ENCODE measurements around the gene SARDH.

Gene SARDH

GRCh38 chr9:133780404-133780945, 42.3 kb upstream of the SARDH start:
- ChIA-PET CTCF (interaction anchor here (0.7 to 7.5 kb wide), 4 partner anchors 190 to 1633 kb away, joined by 3 to 102 read pairs (median 4); no protein-coding TSS in a partner anchor), POLR2A (ENCODE audit: low non-redundant PET) (no interaction called here)
- no peak for DNase-seq (ENCODE audit: low spot score)
- TF ChIP-seq, protein P1, sequence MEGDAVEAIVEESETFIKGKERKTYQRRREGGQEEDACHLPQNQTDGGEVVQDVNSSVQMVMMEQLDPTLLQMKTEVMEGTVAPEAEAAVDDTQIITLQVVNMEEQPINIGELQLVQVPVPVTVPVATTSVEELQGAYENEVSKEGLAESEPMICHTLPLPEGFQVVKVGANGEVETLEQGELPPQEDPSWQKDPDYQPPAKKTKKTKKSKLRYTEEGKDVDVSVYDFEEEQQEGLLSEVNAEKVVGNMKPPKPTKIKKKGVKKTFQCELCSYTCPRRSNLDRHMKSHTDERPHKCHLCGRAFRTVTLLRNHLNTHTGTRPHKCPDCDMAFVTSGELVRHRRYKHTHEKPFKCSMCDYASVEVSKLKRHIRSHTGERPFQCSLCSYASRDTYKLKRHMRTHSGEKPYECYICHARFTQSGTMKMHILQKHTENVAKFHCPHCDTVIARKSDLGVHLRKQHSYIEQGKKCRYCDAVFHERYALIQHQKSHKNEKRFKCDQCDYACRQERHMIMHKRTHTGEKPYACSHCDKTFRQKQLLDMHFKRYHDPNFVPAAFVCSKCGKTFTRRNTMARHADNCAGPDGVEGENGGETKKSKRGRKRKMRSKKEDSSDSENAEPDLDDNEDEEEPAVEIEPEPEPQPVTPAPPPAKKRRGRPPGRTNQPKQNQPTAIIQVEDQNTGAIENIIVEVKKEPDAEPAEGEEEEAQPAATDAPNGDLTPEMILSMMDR (conservative IDR thresholded peaks at IDR 0.05; ENCODE audit: low read depth), result no peak
- H3K27ac ChIP-seq, result peak overlapping the region; percentile 15

DNA sequence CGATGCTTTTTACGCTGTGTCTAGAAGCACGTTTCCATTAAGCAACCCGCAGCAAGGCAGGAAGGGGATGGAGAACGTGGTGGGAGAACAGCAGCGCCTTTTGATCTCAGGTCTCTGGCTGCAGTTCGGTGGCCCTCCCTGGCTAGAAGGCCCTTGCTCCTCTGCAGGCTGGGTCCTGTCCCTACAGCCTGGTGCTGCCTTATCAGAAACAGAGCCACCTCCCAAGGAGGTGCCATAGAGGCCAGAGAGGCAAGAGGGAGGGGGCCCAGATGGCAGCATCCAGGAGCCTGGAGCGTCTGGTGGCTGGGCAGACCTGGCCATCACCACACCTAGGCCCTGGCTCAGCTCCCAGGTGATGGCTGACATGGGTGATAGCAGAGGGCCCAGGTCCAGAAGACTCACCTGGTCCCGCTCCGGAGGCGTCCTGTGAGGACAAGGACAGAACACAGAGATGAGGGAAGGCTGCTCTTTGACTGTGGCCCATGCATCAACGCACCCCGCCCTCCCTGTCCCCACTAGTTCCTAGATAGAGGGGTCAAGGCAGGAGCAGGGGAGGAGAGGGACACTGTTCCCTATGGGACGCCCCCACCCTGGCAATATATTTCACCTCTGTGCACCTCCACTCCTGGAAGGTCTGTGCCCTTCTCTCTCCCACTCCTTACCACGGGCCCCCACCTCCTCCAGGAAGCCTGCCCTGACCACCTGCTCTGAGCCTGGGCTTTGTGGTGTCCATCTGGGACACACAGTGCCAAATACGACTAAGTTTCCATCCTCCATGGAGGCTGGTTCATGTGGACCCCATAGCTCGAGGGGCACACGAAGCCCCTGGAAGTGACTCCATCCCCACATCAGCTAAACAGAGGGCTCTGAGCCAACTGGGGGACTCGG, 41.6 kb upstream of the SARDH start:
- H3K27ac ChIP-seq, result peak overlapping the region; percentile 15

DNA sequence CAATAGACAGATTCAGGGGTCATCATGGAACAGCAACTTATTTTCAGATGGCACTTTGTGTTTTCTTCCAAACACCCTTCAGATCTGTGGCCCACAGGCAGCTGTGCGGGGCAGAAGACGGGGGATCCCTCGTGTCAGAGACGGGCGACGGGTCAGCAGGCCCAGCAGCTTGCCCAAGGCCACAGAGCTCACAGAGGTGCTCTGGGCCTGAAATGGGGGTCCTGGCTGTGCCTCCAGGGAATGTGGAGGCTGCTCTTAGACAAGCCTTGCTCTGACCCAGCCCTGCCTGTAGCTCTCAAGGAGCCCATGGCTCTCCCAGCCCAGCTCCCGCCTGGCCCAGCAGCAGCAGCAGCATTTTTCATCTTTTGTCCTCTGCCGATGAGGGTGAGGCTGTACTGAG, 40.9 kb upstream of the SARDH start:
- peak overlapping the region; percentile 15 for H3K27ac ChIP-seq
- TF ChIP-seq, protein P1 (conservative IDR thresholded peaks at IDR 0.05; ENCODE audit: low read depth), result no peak
- DNase-seq (ENCODE audit: low spot score), result no peak
- ChIA-PET CTCF (interaction anchor here (7.5 kb wide), 1 partner anchor 215 kb away, joined by 102 read pairs; no protein-coding TSS in a partner anchor), POLR2A (ENCODE audit: low non-redundant PET) (no interaction called here)

More for the DNA sequence above, 41.6 kb upstream of the SARDH start:
- POLR2A ChIA-PET (ENCODE audit: low non-redundant PET), result no interaction called here
- DNase-seq (ENCODE audit: low spot score), result no peak
- CTCF ChIA-PET, result interaction anchor here (7.5 kb wide), 1 partner anchor 215 kb away, joined by 102 read pairs; no protein-coding TSS in a partner anchor
- TF ChIP-seq, protein P1 (conservative IDR thresholded peaks at IDR 0.05; ENCODE audit: low read depth), result no peak

DNA sequence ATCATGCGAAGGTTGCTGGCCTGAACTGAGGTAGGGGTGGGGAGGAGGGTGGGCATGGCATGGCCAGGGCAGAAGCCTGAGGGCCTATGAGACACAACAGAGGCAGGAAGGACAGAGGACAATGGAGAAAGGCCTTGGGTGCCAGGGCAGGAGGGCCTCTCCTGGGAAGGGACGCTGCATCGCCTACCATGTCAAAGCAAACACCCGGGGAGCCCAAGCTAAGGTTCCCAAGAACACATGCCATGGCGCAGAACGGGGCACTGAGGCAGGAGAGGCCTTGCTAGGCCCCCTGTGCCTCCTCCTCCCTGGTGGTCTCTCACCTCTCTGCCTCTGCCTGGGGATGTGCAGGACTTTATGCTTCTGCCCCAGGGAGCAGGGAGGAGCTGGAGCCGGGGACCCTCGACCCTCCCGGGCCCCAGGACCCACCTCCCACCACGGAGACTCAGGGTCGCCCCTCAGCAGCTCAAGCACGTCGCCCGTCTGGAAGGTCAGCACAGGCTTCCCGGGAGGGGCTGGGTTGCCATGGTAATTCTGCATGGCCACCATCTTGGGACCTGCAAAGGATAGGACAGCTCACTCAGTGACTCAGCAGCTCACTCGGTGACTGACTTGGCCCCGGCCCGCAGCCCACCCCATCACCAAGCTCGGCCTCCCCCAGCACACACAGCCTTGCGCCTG, 40.3 kb upstream of the SARDH start:
- DNase-seq (ENCODE audit: low spot score), result no peak
- CTCF ChIA-PET, result interaction anchor here (0.5 to 7.5 kb wide), 2 partner anchors 216 to 227 kb away, joined by 3 to 102 read pairs; no protein-coding TSS in a partner anchor
- POLR2A ChIA-PET (ENCODE audit: low non-redundant PET), result no interaction called here
- TF ChIP-seq, protein P1 (conservative IDR thresholded peaks at IDR 0.05; ENCODE audit: low read depth), result no peak
- peak overlapping the region; percentile 15; the same call in 1 of the 2 replicates for H3K27ac ChIP-seq

GRCh38 chr9:133777871-133778270, 39.7 kb upstream of the SARDH start:
- ChIA-PET CTCF (interaction anchor here (0.6 to 1.2 kb wide), 2 partner anchors 215 to 217 kb away, joined by 3 read pairs; no protein-coding TSS in a partner anchor), POLR2A (ENCODE audit: low non-redundant PET) (no interaction called here)
- no peak for DNase-seq (ENCODE audit: low spot score)
- TF ChIP-seq, protein P1 (conservative IDR thresholded peaks at IDR 0.05; ENCODE audit: low read depth), result no peak
- H3K27ac ChIP-seq, result no peak overlapping the region
